NCI-H748 (cell line): ENCODE measurements around the gene SERPINB7.
"Not testable (repeated sequence)": the region's sequence is repeated elsewhere in the genome, so short reads cannot be mapped to it uniquely, and the experiment has no call there.

Experiments used
- DNase-seq: peaks from one replicate; lab custom pipeline; 2025; ENCODE audit not compliant: unreplicated experiment; lab: John Stamatoyannopoulos, UW

The SERPINB7 gene

GRCh38 chr18:63775166-63775730 is at the start of gene SERPINB7:
Gene SERPINB7, plus strand, starts transcription at chr18:63775418. Its CDS starts 6,955 bp downstream, at chr18:63782373.
- DNase-seq = no peak

GRCh38 chr18:63725682-63726480 is 49.3 kb upstream of the SERPINB7 start:
- no peak for DNase-seq

- no peak for DNase-seq
These were observed 44.4 kb upstream of the SERPINB7 start for GRCh38 chr18:63730773-63731172.

GRCh38 chr18:63731215-63731614 is 44.0 kb upstream of the SERPINB7 start:
- DNase-seq = no peak

- DNase-seq = no peak
These were observed 38.3 kb upstream of the SERPINB7 start for GRCh38 chr18:63736876-63737275.

GRCh38 chr18:63741769-63742168 is 33.4 kb upstream of the SERPINB7 start:
- DNase-seq = peak; percentile 38

- DNase-seq = no peak
These were observed 28.2 kb upstream of the SERPINB7 start for GRCh38 chr18:63747006-63747405.

GRCh38 chr18:63749489-63749888 is 25.7 kb upstream of the SERPINB7 start:
- no peak for DNase-seq

- no peak for DNase-seq
These were observed 22.6 kb upstream of the SERPINB7 start for GRCh38 chr18:63752636-63753035.

GRCh38 chr18:63753676-63754075 is 21.5 kb upstream of the SERPINB7 start:
- DNase-seq = no peak

- DNase-seq = no peak
These were observed 17.7 kb upstream of the SERPINB7 start for GRCh38 chr18:63757541-63757940.

GRCh38 chr18:63758615-63759240 is 16.5 kb upstream of the SERPINB7 start:
- peak; percentile 6 for DNase-seq

- not testable (repeated sequence) for DNase-seq
These were observed 15.4 kb upstream of the SERPINB7 start for GRCh38 chr18:63759786-63760185.

GRCh38 chr18:63762518-63762917 is 12.7 kb upstream of the SERPINB7 start:
- no peak for DNase-seq

- no peak for DNase-seq
These were observed 11.2 kb upstream of the SERPINB7 start for GRCh38 chr18:63763831-63764600.

- DNase-seq = no peak
These were observed 9.4 kb upstream of the SERPINB7 start for GRCh38 chr18:63765837-63766236.

- DNase-seq = no peak
These were observed 1.7 kb upstream of the SERPINB7 start for GRCh38 chr18:63773551-63773950.

- DNase-seq = no peak
These were observed 707 bp upstream of the SERPINB7 start for GRCh38 chr18:63774511-63774910.

GRCh38 chr18:63779386-63779785 is 4.2 kb downstream of the SERPINB7 start:
- DNase-seq = no peak

GRCh38 chr18:63783394-63783793 is 8.2 kb downstream of the SERPINB7 start:
- peak; percentile 38 for DNase-seq

- DNase-seq = no peak
These were observed 9.7 kb downstream of the SERPINB7 start for GRCh38 chr18:63784787-63785452.
